ENCODE results near the gene YJU2.

DNA sequence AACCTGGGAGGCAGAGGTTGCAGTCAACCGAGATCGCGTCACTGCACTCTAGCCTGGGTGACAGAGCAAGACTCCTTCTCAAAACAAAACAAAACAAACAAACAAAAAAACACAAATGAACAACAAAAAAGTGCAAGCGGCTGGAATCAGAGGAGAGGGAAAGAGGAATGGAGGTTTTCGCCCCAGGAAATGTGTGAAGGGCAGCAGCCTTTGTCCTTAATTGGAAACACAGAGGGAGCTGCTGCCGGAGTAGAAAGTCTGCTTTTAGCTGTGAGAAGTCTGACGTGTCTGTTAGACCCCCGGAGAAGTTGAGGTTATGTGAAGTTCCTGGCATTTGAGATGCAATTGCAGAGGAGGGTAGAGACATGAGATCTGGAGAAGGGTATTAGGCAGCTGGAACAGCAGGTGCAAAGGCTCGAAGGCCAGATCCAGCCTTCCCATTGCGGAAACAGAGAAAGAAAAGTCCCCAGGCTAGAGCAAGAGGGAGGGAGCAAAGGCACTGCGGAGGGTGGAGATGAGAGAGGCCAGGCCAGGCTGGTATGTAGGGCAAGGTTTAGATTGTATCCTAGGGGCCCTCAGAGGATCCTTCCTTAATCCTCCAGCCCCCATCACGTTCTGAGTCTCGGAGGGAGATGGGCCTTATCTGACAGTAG lies 54.8 kb downstream of the YJU2 start:
- TF ChIP-seq, protein P1, sequence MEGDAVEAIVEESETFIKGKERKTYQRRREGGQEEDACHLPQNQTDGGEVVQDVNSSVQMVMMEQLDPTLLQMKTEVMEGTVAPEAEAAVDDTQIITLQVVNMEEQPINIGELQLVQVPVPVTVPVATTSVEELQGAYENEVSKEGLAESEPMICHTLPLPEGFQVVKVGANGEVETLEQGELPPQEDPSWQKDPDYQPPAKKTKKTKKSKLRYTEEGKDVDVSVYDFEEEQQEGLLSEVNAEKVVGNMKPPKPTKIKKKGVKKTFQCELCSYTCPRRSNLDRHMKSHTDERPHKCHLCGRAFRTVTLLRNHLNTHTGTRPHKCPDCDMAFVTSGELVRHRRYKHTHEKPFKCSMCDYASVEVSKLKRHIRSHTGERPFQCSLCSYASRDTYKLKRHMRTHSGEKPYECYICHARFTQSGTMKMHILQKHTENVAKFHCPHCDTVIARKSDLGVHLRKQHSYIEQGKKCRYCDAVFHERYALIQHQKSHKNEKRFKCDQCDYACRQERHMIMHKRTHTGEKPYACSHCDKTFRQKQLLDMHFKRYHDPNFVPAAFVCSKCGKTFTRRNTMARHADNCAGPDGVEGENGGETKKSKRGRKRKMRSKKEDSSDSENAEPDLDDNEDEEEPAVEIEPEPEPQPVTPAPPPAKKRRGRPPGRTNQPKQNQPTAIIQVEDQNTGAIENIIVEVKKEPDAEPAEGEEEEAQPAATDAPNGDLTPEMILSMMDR (IDR thresholded peaks at IDR 0.05) = no peak
- no peak for TF ChIP-seq NR3C1 (IDR thresholded peaks at IDR 0.05)
- TF ChIP-seq HDAC2 (IDR thresholded peaks at IDR 0.05) = no peak
- TF ChIP-seq, protein P2, sequence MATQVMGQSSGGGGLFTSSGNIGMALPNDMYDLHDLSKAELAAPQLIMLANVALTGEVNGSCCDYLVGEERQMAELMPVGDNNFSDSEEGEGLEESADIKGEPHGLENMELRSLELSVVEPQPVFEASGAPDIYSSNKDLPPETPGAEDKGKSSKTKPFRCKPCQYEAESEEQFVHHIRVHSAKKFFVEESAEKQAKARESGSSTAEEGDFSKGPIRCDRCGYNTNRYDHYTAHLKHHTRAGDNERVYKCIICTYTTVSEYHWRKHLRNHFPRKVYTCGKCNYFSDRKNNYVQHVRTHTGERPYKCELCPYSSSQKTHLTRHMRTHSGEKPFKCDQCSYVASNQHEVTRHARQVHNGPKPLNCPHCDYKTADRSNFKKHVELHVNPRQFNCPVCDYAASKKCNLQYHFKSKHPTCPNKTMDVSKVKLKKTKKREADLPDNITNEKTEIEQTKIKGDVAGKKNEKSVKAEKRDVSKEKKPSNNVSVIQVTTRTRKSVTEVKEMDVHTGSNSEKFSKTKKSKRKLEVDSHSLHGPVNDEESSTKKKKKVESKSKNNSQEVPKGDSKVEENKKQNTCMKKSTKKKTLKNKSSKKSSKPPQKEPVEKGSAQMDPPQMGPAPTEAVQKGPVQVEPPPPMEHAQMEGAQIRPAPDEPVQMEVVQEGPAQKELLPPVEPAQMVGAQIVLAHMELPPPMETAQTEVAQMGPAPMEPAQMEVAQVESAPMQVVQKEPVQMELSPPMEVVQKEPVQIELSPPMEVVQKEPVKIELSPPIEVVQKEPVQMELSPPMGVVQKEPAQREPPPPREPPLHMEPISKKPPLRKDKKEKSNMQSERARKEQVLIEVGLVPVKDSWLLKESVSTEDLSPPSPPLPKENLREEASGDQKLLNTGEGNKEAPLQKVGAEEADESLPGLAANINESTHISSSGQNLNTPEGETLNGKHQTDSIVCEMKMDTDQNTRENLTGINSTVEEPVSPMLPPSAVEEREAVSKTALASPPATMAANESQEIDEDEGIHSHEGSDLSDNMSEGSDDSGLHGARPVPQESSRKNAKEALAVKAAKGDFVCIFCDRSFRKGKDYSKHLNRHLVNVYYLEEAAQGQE (IDR thresholded peaks at IDR 0.05) = no peak
- TF ChIP-seq, protein P3, sequence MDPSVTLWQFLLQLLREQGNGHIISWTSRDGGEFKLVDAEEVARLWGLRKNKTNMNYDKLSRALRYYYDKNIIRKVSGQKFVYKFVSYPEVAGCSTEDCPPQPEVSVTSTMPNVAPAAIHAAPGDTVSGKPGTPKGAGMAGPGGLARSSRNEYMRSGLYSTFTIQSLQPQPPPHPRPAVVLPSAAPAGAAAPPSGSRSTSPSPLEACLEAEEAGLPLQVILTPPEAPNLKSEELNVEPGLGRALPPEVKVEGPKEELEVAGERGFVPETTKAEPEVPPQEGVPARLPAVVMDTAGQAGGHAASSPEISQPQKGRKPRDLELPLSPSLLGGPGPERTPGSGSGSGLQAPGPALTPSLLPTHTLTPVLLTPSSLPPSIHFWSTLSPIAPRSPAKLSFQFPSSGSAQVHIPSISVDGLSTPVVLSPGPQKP (IDR thresholded peaks at IDR 0.05; ENCODE audit: low read depth, low read length) = no peak
- no peak for TF ChIP-seq EP300 (IDR thresholded peaks at IDR 0.05)
